Activated CD4-positive, alpha-beta T cell treated with anti-CD3 and anti-CD28 coated beads, Interleukin-2, amount 10 ng/mL, durations not matched to agents 7 days and 5 days (primary cell): ENCODE measurements around the gene DENND4B. TPM values are rescaled to one million over a fixed set of nuclear protein-coding genes. Genes with fewer than 3 reads are reported as not detected.
A peak's percentile ranks its signal among the peaks of the same experiment; 100 is the strongest.

Experiments
- CTCF ChIA-PET: fragments of 350-600 bp; sonication (Branson Sonifier 250); formaldehyde crosslinking; loops from one replicate; lab custom pipeline; 2021; ENCODE audit warnings: antibody characterized with exemption; lab: Charles Lee
- POLR2A ChIA-PET: fragments of 350-600 bp; sonication (Branson Sonifier 250); formaldehyde crosslinking; loops from one replicate; lab custom pipeline; 2021; ENCODE audit warnings: antibody characterized with exemption; lab: Charles Lee
- DNase-seq: peaks from one replicate; pipeline ENCODE4 v3.0.0-alpha.2; 2020
- H3K27ac Mint-ChIP-seq: one replicate; pipeline ENCODE4 v1.8.0; 2021; ENCODE audit warnings: mild to moderate bottlenecking, moderate library complexity, mixed read lengths
- H3K27me3 Mint-ChIP-seq: one replicate; pipeline ENCODE4 v1.8.0; 2021; ENCODE audit warnings: mixed read lengths
- H3K36me3 Mint-ChIP-seq: one replicate; pipeline ENCODE4 v1.8.0; 2021; ENCODE audit warnings: low read depth, mixed read lengths
- H3K4me1 Mint-ChIP-seq: one replicate; pipeline ENCODE4 v1.8.0; 2021; ENCODE audit warnings: mixed read lengths
- H3K4me3 Mint-ChIP-seq: one replicate; pipeline ENCODE4 v1.8.0; 2021; ENCODE audit warnings: mild to moderate bottlenecking, moderate library complexity, mixed read lengths
- H3K9me3 Mint-ChIP-seq: one replicate; pipeline ENCODE4 v1.8.0; 2021; ENCODE audit warnings: mixed read lengths
- total RNA-seq, 2 experiments: library from RNA; stranded (reverse); gene quantifications; one replicate each; pipeline ENCODE4 v1.2.3, GENCODE V29; 2021

DENND4B gene
- total RNA-seq, 2 experiments from 2014 or later = 165 to 180 TPM

DNA sequence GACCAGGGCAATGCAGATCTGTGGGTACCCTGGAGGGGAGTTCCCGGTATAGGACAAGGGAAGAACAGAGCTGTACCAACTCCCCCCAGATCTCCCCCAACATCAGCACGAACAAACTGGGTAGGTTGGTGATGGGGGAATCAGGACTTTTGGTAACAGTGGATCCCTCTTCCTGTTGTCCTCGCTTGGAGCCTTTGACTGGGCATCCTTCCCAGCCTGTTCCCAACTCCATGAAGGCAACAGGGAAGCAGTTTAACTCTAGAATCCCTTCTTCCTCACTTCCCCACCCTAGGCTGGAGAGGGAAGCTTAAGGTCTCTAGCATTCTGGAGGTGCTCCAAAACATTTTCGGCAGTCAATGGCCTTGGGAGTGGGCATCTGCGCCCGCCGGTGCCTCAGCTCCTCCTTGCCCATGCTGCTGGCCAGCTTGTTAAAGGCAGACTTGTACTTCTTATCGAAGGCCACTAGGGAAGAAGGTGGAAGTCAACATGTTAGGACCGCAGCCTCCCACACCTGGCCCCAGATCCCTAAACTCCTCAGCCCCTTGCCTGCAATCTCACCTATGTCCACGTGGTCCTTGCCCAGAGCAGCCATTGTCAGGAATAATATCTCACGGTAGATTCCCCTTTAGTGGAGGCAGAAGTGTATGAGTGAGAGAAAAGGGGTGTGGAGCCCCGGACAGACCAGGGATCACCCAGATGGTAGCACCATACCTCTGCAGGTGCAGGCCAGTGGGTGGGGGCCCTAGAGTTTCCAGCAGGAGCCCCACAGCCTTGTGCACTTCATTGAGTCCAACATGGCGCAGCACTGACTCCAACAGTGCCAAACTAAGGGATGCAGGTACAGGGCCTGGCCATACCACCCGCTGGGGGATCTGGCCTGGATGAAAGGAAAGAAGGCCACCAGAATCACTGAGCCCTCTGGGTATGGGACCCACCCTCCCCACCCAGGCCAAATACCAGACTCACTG, 16.3 kb downstream of the DENND4B start:
- Mint-ChIP-seq H3K36me3 (peaks cover 17% of the 10 kb centered on the region), H3K9me3 (no peaks in the 10 kb centered on the region), H3K4me3 (no peak overlapping the region), H3K27ac (no peak overlapping the region), H3K4me1 (peaks cover 13% of the 10 kb centered on the region), H3K27me3 (no peaks in the 10 kb centered on the region)
- DNase-seq = no peak
- CTCF ChIA-PET = interaction anchor here (1.2 to 3.8 kb wide), 3 partner anchors 11 to 26 kb away, joined by 3 to 21 read pairs (median 3); partner anchors contain the start of gene DENND4B
- POLR2A ChIA-PET = no interaction called here

DNA sequence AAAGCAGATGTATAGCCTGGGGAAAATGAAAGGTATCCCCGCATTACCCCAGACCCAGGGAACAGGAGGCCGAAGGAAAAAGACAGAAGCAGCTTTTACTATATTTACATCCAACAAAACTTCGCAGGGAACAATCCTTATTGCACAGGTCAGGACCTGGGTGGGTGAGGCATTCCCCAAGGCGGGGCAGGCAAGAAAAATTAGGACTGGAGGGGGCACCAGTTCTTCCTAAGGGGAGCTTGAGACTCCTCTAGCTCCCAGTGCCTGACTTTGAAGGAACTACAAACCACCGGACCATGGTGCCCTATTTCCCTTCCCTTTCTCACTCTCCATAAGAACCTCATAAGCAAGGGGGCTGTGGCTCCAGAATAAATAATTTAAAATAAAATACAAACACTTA, 17.1 kb downstream of the DENND4B start:
- POLR2A ChIA-PET = no interaction called here
- Mint-ChIP-seq H3K4me3 (no peak overlapping the region), H3K36me3 (peaks cover 15% of the 10 kb centered on the region), H3K27ac (no peak overlapping the region), H3K27me3 (no peaks in the 10 kb centered on the region), H3K9me3 (no peaks in the 10 kb centered on the region), H3K4me1 (peaks cover 14% of the 10 kb centered on the region)
- DNase-seq = no peak
- CTCF ChIA-PET = interaction anchor here (1.2 to 3.8 kb wide), 3 partner anchors 10 to 27 kb away, joined by 3 to 21 read pairs (median 3); partner anchors contain the start of gene DENND4B

DNA sequence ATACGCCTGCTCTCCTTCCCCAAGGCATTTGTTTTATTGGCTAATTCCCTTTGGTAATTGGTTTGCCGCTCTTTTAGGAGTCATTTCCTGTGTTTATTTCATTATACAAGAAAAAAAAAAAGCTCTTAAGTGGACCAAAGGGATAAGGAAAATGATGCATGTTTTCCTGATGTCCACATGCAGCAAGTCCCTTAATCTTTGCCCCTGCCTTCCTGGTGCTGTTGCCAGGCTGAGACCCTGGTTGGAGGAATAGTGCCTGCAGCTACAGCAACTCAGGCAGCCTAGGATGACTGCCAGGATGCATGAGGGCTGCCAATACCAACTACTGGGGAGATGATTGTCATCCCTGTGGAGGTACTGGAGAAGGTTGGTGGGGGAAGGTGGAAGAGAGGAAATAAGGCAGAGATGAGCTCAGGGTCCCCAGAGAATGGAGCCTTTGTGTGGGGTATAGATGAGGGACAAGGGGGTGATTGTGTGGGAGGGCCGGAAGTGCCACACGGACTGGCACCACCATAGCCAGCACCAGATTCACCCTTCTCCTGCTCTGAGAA, 17.7 kb downstream of the DENND4B start:
- Mint-ChIP-seq H3K4me1 (peaks cover 17% of the 10 kb centered on the region), H3K27me3 (no peaks in the 10 kb centered on the region), H3K9me3 (no peaks in the 10 kb centered on the region), H3K36me3 (peaks cover 12% of the 10 kb centered on the region), H3K27ac (peak overlapping the region; percentile 60), H3K4me3 (no peak overlapping the region)
- DNase-seq = no peak
- ChIA-PET POLR2A (no interaction called here), CTCF (interaction anchor here (1.3 to 3.8 kb wide), 3 partner anchors 9 to 27 kb away, joined by 3 to 21 read pairs (median 3); partner anchors contain the start of gene DENND4B)

DNA sequence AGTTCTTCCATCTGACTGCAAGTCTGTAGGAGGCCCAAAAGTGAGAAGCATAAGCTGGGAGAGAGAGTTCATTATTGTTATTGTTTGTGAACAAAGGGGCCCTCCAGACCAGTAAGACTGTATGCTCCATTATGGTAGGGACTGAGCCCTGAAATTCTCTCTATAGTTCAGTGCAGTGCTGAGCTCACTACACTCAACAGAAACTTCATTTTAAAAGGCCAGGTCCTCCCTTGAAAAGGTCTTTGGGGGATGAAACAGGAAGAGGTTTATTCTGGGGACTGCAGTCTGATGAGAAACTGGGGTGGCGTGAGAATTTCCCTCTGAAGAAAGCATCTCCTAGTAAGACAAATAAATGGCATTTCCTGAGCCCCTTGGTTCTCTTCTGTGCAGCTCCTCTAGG, 18.3 kb downstream of the DENND4B start:
- Mint-ChIP-seq H3K27me3 (no peaks in the 10 kb centered on the region), H3K27ac (peak overlapping the region; percentile 1), H3K4me3 (no peak overlapping the region), H3K4me1 (peaks cover 20% of the 10 kb centered on the region), H3K36me3 (peaks cover 12% of the 10 kb centered on the region), H3K9me3 (no peaks in the 10 kb centered on the region)
- ChIA-PET POLR2A (no interaction called here), CTCF (interaction anchor here (1.3 to 3.8 kb wide), 2 partner anchors 9 to 17 kb away, joined by 3 to 21 read pairs; partner anchors contain the start of gene DENND4B)
- no peak for DNase-seq

DNA sequence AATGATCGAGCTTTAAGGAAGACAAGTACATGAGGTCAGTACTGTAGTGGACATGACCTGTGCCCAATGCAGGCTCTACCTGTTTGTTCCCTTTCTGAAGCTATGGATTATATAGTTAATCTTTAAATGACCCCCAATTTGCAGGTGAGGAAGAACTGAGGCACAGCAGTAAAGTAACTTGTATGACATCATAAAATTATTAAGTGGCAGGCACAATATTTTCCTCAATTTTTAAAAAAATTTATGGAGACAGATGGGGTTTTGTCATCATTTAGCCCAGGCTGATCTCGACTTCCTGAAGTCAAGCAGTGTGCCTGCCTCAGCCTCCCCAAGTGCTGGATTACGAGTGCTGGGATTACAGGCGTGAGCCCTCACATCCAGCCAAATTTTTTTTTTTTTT, 20.1 kb downstream of the DENND4B start:
- H3K4me1 Mint-ChIP-seq = peaks cover 22% of the 10 kb centered on the region
- POLR2A ChIA-PET = interaction anchor here (0.7 kb wide), 1 partner anchor 100 kb away, joined by 8 read pairs; no protein-coding TSS in a partner anchor
- no peak overlapping the region for H3K27ac Mint-ChIP-seq
- no peaks in the 10 kb centered on the region for H3K9me3 Mint-ChIP-seq
- peaks cover 6% of the 10 kb centered on the region for H3K36me3 Mint-ChIP-seq
- CTCF ChIA-PET = no interaction called here
- DNase-seq = no peak
- H3K4me3 Mint-ChIP-seq = no peak overlapping the region
- H3K27me3 Mint-ChIP-seq = no peaks in the 10 kb centered on the region

DNA sequence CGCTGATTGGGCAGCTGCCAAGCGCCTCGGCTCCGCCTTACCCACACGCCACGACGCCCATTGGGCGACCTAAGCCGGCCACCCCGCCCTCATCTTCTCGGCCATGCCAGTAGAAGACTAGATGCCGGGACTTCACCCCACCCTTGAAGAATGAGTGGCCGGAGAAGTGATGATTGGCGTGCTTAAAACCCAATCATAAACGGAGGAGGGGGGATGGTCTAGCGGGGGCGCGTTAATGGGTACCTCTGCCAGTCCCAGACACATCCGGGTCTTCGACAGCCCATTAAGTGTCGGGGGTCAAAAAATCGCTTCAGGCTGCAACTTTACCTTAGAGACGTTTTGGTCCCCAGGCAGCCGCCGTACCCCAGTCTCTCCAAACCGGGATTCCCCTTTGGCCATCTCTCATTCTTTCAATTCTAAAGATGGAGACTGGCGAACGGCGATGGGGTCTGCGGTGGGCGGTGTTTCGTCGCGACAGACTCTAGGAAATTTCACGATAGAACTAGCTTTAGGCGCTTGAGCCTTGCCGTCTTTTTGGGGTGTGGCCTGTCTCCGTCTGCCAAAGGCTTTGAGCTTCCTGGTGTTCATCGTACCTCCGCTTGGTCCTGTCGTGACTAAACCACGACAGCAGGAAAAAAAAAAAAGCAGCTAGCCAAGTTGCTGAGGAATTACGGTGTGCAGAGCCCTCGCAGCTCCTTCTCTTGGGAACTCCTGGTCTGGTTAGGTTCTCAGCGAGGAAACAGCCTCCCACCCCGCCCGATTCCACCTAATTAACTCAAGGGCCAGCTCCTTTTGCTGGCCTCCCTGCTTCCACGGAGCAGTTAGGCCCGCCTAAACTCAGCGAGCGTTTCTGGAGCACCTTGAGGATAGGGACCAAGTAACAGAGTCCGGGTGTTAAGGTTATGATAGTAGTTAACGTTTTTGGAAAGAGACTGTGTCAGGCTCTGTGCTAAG, 23.3 kb downstream of the DENND4B start, which contains the start of gene GATAD2B:
TSS of gene GATAD2B (minus strand) at position 1 of the 954 bp plus-strand sequence. CDS start 94,625 bp downstream, outside the sequence.
- Mint-ChIP-seq H3K9me3 (no peaks in the 10 kb centered on the region), H3K4me3 (peak within 1 kb of the TSS; percentile 95), H3K27me3 (no peaks in the 10 kb centered on the region), H3K27ac (peak within 1 kb of the TSS; percentile 95), H3K4me1 (peaks cover 42% of the 10 kb centered on the region), H3K36me3 (peaks cover 2% of the 10 kb centered on the region)
- peak; percentile 100 for DNase-seq
- ChIA-PET POLR2A (interaction anchor here (0.6 to 0.7 kb wide), 2 partner anchors 22 to 81 kb away, joined by 3 read pairs; no protein-coding TSS in a partner anchor), CTCF (interaction anchor here (0.5 to 3.3 kb wide), 12 partner anchors 10 to 449 kb away, joined by 3 to 20 read pairs (median 3); partner anchors contain the start of gene DENND4B)

DNA sequence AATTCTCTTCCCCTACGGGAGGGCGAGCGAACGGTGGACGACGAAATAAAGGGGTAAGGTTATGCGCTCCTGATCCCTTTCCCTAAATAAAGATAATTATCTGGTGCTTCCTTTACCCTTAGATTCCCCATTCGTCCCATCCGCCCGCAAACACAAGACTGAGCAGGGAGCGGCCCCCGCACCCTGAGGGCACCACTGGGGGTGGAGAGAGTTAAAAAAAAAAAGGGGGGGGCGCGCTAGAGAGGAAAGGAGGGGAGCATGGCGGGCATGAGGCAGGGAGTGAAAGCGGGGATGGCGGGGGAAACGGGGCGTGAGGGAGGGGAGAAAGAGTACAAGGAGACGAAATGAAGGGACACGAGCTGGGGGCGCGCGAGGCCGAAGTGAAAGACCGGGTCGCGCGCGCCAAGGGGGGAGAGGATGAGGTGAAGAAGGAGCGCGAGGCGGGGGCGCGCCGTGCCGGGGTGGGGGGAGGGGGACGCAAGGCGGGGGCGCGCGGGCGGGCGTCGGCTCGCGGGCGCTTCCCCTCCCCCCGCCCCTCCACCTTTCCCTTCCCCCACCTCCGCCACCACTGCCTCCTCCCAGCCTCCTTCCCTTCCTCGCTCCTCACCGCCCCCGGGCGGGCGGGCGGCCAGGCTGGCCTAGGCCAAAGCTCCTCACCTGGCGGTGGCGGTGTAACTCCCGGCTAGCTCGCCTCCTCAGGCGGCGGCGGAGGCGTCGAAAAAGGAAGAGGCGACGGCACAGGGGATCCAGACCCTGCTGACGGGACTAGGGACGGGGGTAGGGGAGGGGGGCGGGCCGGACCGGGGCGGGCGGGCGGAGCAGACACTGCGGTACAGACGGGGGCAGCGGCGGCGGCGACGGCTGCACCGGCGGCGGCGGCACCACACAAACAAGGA, 24.2 kb downstream of the DENND4B start:
- DNase-seq = peak; percentile 60
- POLR2A ChIA-PET = interaction anchor here (0.6 to 1.2 kb wide), 5 partner anchors 23 to 80 kb away, joined by 3 read pairs; partner anchors contain the start of genes JTB and RPS27
- CTCF ChIA-PET = interaction anchor here (0.6 to 3.3 kb wide), 16 partner anchors 9 to 412 kb away, joined by 3 to 20 read pairs (median 3); partner anchors contain the start of gene DENND4B
- H3K36me3 Mint-ChIP-seq = peaks cover 9% of the 10 kb centered on the region
- H3K4me1 Mint-ChIP-seq = peaks cover 47% of the 10 kb centered on the region
- no peaks in the 10 kb centered on the region for H3K9me3 Mint-ChIP-seq
- no peaks in the 10 kb centered on the region for H3K27me3 Mint-ChIP-seq
- peak overlapping the region; percentile 95 for H3K4me3 Mint-ChIP-seq
- peak overlapping the region; percentile 95 for H3K27ac Mint-ChIP-seq

DNA sequence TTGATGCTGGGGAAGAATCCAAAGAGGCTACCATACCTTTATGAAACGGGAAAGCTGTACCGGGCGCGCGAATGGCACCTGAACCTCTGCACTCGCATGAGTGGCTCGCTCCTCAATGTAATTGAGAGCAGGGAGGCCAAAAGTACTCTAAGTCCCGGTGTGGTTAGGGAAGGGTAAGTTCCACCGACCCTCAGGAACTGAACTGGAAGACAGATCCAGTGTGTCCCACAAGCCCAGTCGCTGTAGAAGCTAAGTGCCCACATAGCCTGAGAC, 24.8 kb downstream of the DENND4B start:
- Mint-ChIP-seq H3K27ac (peak overlapping the region; percentile 87), H3K36me3 (peaks cover 9% of the 10 kb centered on the region), H3K27me3 (no peaks in the 10 kb centered on the region), H3K4me3 (peak overlapping the region; percentile 95), H3K9me3 (no peaks in the 10 kb centered on the region), H3K4me1 (peaks cover 47% of the 10 kb centered on the region)
- peak; percentile 20 for DNase-seq
- ChIA-PET POLR2A (interaction anchor here (0.6 to 1.2 kb wide), 3 partner anchors 34 to 69 kb away, joined by 3 read pairs; partner anchors contain the start of genes JTB and RPS27), CTCF (interaction anchor here (0.6 to 3.3 kb wide), 8 partner anchors 9 to 413 kb away, joined by 3 to 20 read pairs (median 4); partner anchors contain the start of gene DENND4B)

DNA sequence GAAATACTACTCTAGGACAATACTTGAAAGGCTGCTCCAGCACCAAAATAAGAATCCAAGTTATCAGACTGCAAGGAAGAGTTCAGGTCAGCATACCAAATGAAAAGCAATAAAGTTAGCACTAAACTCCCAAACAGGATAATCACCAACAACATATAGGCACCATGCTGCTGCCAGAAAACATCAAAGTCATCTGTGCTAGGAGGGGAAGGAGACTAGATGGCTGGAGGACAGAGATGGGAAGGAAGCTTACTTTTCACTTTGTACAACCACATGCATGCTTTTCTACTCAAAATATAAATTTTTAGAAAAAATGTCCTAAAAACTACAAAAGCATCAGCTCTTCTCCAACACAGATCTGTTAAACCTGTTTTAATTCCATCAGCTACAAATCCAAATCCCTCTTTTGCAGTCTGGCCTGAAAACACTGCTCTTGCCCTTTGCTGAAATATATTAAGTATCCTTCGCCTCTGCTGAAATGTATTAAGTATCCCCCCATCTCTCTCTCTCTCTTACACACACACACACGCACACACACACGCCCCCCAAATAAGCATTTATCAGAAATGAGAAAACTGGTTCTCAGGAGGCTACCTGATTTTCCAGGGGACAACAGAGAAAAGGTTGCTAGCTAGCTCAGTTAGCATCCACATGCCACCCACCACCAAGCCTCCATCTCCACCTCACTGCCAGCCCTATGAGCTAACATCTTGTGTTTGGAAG, 25.3 kb downstream of the DENND4B start:
- POLR2A ChIA-PET = interaction anchor here (0.6 to 1.2 kb wide), 3 partner anchors 35 to 1034 kb away, joined by 3 read pairs; partner anchors contain the start of genes PBXIP1 and RPS27

More for the DNA sequence above, 25.3 kb downstream of the DENND4B start:
- no peak for DNase-seq
- Mint-ChIP-seq H3K4me3 (peak overlapping the region; percentile 95), H3K27ac (peak overlapping the region; percentile 87), H3K9me3 (no peaks in the 10 kb centered on the region), H3K4me1 (peaks cover 48% of the 10 kb centered on the region), H3K36me3 (peaks cover 10% of the 10 kb centered on the region), H3K27me3 (no peaks in the 10 kb centered on the region)
- CTCF ChIA-PET = interaction anchor here (0.6 to 3.3 kb wide), 9 partner anchors 9 to 414 kb away, joined by 3 to 20 read pairs (median 3); partner anchors contain the start of gene DENND4B
